Esophagus muscularis mucosa (tissue), 4 donors: Measurements from ENCODE around the gene PLAAT4. TPM values are rescaled to one million over a fixed set of nuclear protein-coding genes. Genes with fewer than 3 reads are reported as not detected.

Experiments used
- DNase-seq: peaks from one replicate; pipeline ENCODE4 v3.0.0-alpha.2; 2017; ENCODE audit errors: extremely low spot score
- H3K27ac ChIP-seq, 4 donors: fragments of 200-600 bp; sonication (generic); replicated peaks in 1 of 4; 1 replicate in 3 of 4; 2 replicates in 1 of 4; pipeline ENCODE4 v1.5.1; 2016 to 2019; ENCODE audit warnings: mild to moderate bottlenecking in 1 of 4
- H3K27me3 ChIP-seq, 4 donors: fragments of 200-600 bp; sonication (generic); one replicate each; pipeline versions ENCODE4 v1.5.1 to v1.6.0; 2016 to 2019
- H3K36me3 ChIP-seq, 4 donors: fragments of 200-600 bp; sonication (generic); one replicate each; pipeline ENCODE4 v1.5.1; 2016 to 2019
- H3K4me1 ChIP-seq, 4 donors: fragments of 200-600 bp; sonication (generic); one replicate each; pipeline ENCODE4 v1.5.1; 2016 to 2019
- H3K4me3 ChIP-seq, 4 donors: fragments of 200-600 bp; sonication (generic); 1 replicate in 2 of 4; 2 replicates in 2 of 4; pipeline ENCODE4 v1.5.1; 2016 to 2019; ENCODE audit warnings: mild to moderate bottlenecking in 4 of 4, moderate library complexity in 1 of 4
- H3K9me3 ChIP-seq, 4 donors: fragments of 200-600 bp; sonication (generic); 1 replicate in 3 of 4; 2 replicates in 1 of 4; pipeline ENCODE4 v1.5.1; 2016 to 2019
- EP300 ChIP-seq: sonication (generic); formaldehyde crosslinking; IDR thresholded peaks from one replicate; pipeline ENCODE4 v1.6.1; 2017; ENCODE audit warnings: antibody characterized with exemption
- POLR2A ChIP-seq: fragments of 450-650 bp; IDR thresholded peaks from one replicate; pipeline ENCODE4 v1.6.1; 2017; ENCODE audit warnings: antibody characterized with exemption, moderate library complexity, mild to moderate bottlenecking, low read depth
- POLR2AphosphoS5 ChIP-seq, 2 donors: sonication (generic); formaldehyde crosslinking; IDR thresholded peaks; one replicate each; pipeline ENCODE4 v1.6.1; 2017; ENCODE audit warnings: antibody characterized with exemption in 2 of 2
- WGBS: methylation state at CpG from one replicate; pipeline ENCODE4 v1.1.5; 2018; 5-methylcytosine and 5-hydroxymethylcytosine counted together
- intact Hi-C: fragments of 100-400 bp; cut with DNase I; formaldehyde crosslinking; loops from one replicate; pipeline ENCODE4 v1.15.1; 2023
- total RNA-seq, 4 donors: library from RNA; depleted of rRNA; stranded (reverse); fragments of >200 nt; gene quantifications; one replicate each; pipeline versions ENCODE4 v1.1.0 to v1.2.1, GENCODE V29; 2016
- TF ChIP-seq, protein P1 (sequence below), 3 experiments: fragments of 200-600 bp in 2 of 3; fragments of 450-650 bp in 1 of 3; sonication (generic) in 2 of 3; IDR thresholded peaks; one replicate each; pipeline ENCODE4 v1.5.1; 2017 to 2019; ENCODE audit warnings: antibody characterized with exemption in 3 of 3, mild to moderate bottlenecking in 2 of 3, moderate library complexity in 1 of 3

PLAAT4 gene
- total RNA-seq, 4 donors from 2014 or later, result 9.1 to 28.0 (median 20.1) TPM

- Histone ChIP-seq H3K27me3 (no peaks in the 10 kb centered on the region), H3K27ac (no peak overlapping the region), H3K4me1 (peaks cover 9 to 13% (median 11%) of the 10 kb centered on the region in 4 donors), H3K36me3 (no peaks in the 10 kb centered on the region), H3K4me3 (no peak overlapping the region), H3K9me3 (no peaks in the 10 kb centered on the region)
- no peak for DNase-seq
- intact Hi-C loops, result no loop called here
- TF ChIP-seq POLR2A (no peak), POLR2AphosphoS5 (IDR thresholded peaks at IDR 0.05) (no peak), EP300 (no peak)
- TF ChIP-seq, protein P1, sequence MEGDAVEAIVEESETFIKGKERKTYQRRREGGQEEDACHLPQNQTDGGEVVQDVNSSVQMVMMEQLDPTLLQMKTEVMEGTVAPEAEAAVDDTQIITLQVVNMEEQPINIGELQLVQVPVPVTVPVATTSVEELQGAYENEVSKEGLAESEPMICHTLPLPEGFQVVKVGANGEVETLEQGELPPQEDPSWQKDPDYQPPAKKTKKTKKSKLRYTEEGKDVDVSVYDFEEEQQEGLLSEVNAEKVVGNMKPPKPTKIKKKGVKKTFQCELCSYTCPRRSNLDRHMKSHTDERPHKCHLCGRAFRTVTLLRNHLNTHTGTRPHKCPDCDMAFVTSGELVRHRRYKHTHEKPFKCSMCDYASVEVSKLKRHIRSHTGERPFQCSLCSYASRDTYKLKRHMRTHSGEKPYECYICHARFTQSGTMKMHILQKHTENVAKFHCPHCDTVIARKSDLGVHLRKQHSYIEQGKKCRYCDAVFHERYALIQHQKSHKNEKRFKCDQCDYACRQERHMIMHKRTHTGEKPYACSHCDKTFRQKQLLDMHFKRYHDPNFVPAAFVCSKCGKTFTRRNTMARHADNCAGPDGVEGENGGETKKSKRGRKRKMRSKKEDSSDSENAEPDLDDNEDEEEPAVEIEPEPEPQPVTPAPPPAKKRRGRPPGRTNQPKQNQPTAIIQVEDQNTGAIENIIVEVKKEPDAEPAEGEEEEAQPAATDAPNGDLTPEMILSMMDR (IDR thresholded peaks at IDR 0.05), result no peak
- 83% methylated on average over 7 of the region's 7 CpGs for WGBS
These were observed 23.8 kb upstream of the PLAAT4 start for GRCh38 chr11:63512816-63513215.

DNA sequence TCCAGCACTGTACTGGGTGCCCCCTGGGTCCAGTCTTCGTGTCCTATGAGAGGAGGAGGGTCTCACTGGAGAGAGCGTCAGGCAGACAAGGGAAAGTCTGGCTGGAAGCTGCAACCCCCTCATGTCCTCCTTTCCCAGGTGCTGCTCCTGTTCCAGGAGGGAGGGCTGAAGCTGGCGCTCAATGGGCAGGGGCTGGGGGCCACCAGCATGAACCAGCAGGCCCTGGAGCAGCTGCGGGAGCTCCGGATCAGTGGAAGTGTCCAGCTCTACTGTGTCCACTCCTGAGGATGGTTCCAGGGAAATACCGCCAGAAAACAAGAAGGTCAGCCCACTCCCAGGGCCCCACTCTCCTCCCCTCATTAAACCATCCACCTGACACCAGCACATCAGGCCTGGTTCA, 20.5 kb upstream of the PLAAT4 start:
- TF ChIP-seq EP300, result no peak
- TF ChIP-seq, protein P1 (IDR thresholded peaks at IDR 0.05), result no peak
- TF ChIP-seq POLR2AphosphoS5 (IDR thresholded peaks at IDR 0.05), result no peak
- no peak for TF ChIP-seq POLR2A
- Histone ChIP-seq H3K9me3 (no peaks in the 10 kb centered on the region), H3K4me3 (no peak overlapping the region), H3K4me1 (peaks cover 0 to 1% (median under 1%) of the 10 kb centered on the region in 4 donors), H3K36me3 (no peaks in the 10 kb centered on the region), H3K27me3 (no peaks in the 10 kb centered on the region), H3K27ac (no peak overlapping the region)
- no peak for DNase-seq
- 98% methylated on average over 6 of the region's 6 CpGs for WGBS
- intact Hi-C loops, result no loop called here

DNA sequence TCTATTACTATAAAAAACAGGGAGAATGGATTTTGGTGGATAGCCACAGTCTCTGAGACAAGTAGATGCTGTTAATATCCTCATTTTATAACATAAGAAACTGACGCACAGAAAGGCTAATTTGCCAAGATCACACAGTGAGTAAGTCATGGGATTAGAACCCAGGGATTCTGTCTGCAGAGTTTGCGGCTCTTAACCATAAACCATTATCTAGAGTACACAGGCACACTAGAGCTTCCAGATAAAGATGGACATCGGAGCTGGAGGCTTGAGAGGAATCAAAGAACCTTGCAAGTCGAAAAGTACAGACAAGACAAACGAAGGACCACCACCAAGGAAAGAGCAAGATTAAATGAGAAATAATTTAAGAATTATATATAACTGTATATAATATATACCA, 19.5 kb upstream of the PLAAT4 start:
- no peak for TF ChIP-seq POLR2AphosphoS5 (IDR thresholded peaks at IDR 0.05)
- TF ChIP-seq POLR2A, result no peak
- no peak for TF ChIP-seq EP300
- TF ChIP-seq, protein P1 (IDR thresholded peaks at IDR 0.05), result no peak
- H3K36me3 ChIP-seq, result no peaks in the 10 kb centered on the region
- WGBS, result 96% methylated on average over 5 of the region's 5 CpGs
- H3K27me3 ChIP-seq, result no peaks in the 10 kb centered on the region
- intact Hi-C loops, result no loop called here
- H3K4me3 ChIP-seq, result no peak overlapping the region
- H3K9me3 ChIP-seq, result no peaks in the 10 kb centered on the region
- no peaks in the 10 kb centered on the region for H3K4me1 ChIP-seq
- no peak for DNase-seq
- H3K27ac ChIP-seq, result no peak overlapping the region

DNA sequence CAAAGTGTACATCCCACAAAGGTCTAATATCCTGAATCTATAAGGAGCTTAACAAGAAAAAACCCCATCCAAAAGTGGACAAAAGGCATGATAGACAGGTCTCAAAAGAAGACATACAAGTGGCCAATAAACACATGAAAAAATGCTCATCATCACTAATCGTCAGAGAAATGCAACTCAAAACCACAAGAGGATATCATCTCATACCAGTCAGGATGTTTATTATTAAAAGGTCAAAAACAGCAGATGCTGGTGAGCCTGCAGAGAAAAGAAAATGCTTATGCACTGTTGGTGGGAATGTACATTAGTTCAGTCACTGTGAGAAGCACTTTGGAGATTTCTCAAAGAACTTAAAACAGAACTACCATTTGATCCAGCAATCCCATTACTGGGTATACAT, 18.1 kb upstream of the PLAAT4 start:
- Histone ChIP-seq H3K4me1 (no peaks in the 10 kb centered on the region), H3K9me3 (peaks cover 0 to 5% (median 0%) of the 10 kb centered on the region in 4 donors), H3K36me3 (no peaks in the 10 kb centered on the region), H3K4me3 (no peak overlapping the region), H3K27me3 (no peaks in the 10 kb centered on the region), H3K27ac (no peak overlapping the region)
- TF ChIP-seq POLR2A, result no peak
- TF ChIP-seq POLR2AphosphoS5 (IDR thresholded peaks at IDR 0.05), result no peak
- TF ChIP-seq, protein P1 (IDR thresholded peaks at IDR 0.05), result no peak
- no peak for TF ChIP-seq EP300
- intact Hi-C loops, result no loop called here
- 13% methylated on average over 1 of the region's 1 CpG for WGBS
- no peak for DNase-seq

GRCh38 chr11:63520606-63521170, 15.9 kb upstream of the PLAAT4 start:
- Histone ChIP-seq H3K27me3 (no peaks in the 10 kb centered on the region), H3K36me3 (no peaks in the 10 kb centered on the region), H3K4me3 (no peak overlapping the region), H3K27ac (no peak overlapping the region), H3K4me1 (no peaks in the 10 kb centered on the region), H3K9me3 (peaks cover 0 to 5% (median 0%) of the 10 kb centered on the region in 4 donors)
- intact Hi-C loops, result no loop called here
- no peak for DNase-seq
- WGBS, result 90% methylated on average over 5 of the region's 5 CpGs
- TF ChIP-seq POLR2AphosphoS5 (IDR thresholded peaks at IDR 0.05) (no peak), POLR2A (no peak), EP300 (no peak)
- TF ChIP-seq, protein P1 (IDR thresholded peaks at IDR 0.05), result no peak
